ENCODE results near the gene TMEM178B. TPM values are rescaled to one million over a fixed set of nuclear protein-coding genes. Genes with fewer than 3 reads are reported as not detected.

Gene TMEM178B
- total and polyA plus RNA-seq, 9 of the 15 experiments (the other 6 are each of a cell fraction or from before 2014, with no cell fraction given), result under 0.01 to 0.03 (median 0.01) TPM; not detected in 5

DNA sequence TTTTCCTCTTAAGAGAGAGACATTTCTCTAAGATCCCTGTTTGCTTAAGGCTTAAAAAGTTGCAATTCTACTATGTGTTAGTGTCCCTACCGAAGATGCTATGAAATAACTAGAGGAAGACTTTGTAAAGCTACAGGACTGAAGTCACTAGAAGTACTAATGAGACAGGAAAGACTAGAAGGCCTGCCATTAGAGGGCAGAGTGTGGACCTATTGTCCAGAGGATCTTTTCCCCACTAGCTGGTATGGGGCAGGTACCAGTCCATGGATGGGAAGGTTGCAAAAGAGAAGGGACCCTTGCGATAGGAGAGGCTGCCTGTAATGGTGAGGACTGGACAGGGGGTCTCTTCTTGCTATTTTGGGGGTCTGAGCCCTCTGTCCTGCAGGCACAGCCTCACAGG lies 178.1 kb downstream of the TMEM178B start:
- no peak for FAIRE-seq
- Histone ChIP-seq H3K4me2 (ENCODE audit: insufficient read depth, low read length) (no peak overlapping the region), H3K9me1 (ENCODE audit: control insufficient read depth, insufficient read depth, low read length) (no peaks in the 10 kb centered on the region), H3K4me1 (replicated peaks in 1 of 2; ENCODE audit: control insufficient read depth in 2 of 2, insufficient read depth in 2 of 2, low read length in 2 of 2) (no peaks in the 10 kb centered on the region), H3K27me3 (ENCODE audit: control insufficient read depth in 2 of 2, insufficient read depth in 2 of 2, low read length in 2 of 2) (no peaks in the 10 kb centered on the region; a peak in 1 of 5 replicates), H3K27ac (ENCODE audit: extremely low read depth, low read depth, low read length) (no peak overlapping the region), H3K36me3 (ENCODE audit: control insufficient read depth, insufficient read depth, low read length) (no peaks in the 10 kb centered on the region), H3K79me2 (ENCODE audit: control insufficient read depth, insufficient read depth, low read length) (no peaks in the 10 kb centered on the region), H2AFZ (ENCODE audit: low read depth, low read length) (no peak overlapping the region), H3K9ac (ENCODE audit: insufficient read depth in 1 of 2, low read depth in 2 of 2, low read length in 2 of 2) (no peak overlapping the region), H4K20me1 (replicated peaks; ENCODE audit: control insufficient read depth, insufficient read depth, low read length) (no peaks in the 10 kb centered on the region; the same call in 1 of the 2 replicates), H3K9me3 (replicated peaks; ENCODE audit: control insufficient read depth, insufficient read depth, low read depth, low read length) (no peaks in the 10 kb centered on the region), H3K4me3 (no peak overlapping the region)
- BruUV-seq (replicated peaks), result no TSS peak
- 0% methylated on average over 2 of the region's 2 CpGs for WGBS (ENCODE audit: insufficient coverage, low coverage, missing lambda C conversion rate)
- intact Hi-C loops (cut with micrococcal nuclease) (loop anchor here (5.0 to 10.0 kb wide), 2 partner anchors 280 to 403 kb away; no protein-coding TSS in a partner anchor), in situ Hi-C loops (cut with MboI) (no loop called here)
- peak; percentile 60; the same call in 2 of the 3 replicates for ATAC-seq
- TF ChIP-seq, protein P1, sequence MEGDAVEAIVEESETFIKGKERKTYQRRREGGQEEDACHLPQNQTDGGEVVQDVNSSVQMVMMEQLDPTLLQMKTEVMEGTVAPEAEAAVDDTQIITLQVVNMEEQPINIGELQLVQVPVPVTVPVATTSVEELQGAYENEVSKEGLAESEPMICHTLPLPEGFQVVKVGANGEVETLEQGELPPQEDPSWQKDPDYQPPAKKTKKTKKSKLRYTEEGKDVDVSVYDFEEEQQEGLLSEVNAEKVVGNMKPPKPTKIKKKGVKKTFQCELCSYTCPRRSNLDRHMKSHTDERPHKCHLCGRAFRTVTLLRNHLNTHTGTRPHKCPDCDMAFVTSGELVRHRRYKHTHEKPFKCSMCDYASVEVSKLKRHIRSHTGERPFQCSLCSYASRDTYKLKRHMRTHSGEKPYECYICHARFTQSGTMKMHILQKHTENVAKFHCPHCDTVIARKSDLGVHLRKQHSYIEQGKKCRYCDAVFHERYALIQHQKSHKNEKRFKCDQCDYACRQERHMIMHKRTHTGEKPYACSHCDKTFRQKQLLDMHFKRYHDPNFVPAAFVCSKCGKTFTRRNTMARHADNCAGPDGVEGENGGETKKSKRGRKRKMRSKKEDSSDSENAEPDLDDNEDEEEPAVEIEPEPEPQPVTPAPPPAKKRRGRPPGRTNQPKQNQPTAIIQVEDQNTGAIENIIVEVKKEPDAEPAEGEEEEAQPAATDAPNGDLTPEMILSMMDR (IDR thresholded peaks at IDR 0.05 in 2 of 3, conservative IDR thresholded peaks at IDR 0.05 in 1 of 3; ENCODE audit: insufficient read depth in 2 of 3, low read depth in 1 of 3, low read length in 3 of 3), result 0 out of 6 replicates have a peak, but pooled peaks of 1 of the 3 experiments have one; percentile 10
- no peak for TF ChIP-seq ZNF274 (IDR thresholded peaks at IDR 0.05; ENCODE audit: borderline replicate concordance, low read depth, low read length)
- TF ChIP-seq, protein P2, sequence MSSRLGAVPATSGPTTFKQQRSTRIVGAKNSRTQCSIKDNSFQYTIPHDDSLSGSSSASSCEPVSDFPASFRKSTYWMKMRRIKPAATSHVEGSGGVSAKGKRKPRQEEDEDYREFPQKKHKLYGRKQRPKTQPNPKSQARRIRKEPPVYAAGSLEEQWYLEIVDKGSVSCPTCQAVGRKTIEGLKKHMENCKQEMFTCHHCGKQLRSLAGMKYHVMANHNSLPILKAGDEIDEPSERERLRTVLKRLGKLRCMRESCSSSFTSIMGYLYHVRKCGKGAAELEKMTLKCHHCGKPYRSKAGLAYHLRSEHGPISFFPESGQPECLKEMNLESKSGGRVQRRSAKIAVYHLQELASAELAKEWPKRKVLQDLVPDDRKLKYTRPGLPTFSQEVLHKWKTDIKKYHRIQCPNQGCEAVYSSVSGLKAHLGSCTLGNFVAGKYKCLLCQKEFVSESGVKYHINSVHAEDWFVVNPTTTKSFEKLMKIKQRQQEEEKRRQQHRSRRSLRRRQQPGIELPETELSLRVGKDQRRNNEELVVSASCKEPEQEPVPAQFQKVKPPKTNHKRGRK (tag; IDR thresholded peaks at IDR 0.05), result no peak
- no peak for TF ChIP-seq STAT5B (CRISPR knock-in tag; IDR thresholded peaks at IDR 0.05)
- ChIA-PET POLR2A (no interaction called here), CTCF (ENCODE audit: low intra/inter-chr PET ratio) (no interaction called here)
- DNase-seq (ENCODE audit: extremely low read depth in 1 of 4, low spot score in 3 of 4), result no peak
